HK-2 (cell line): ENCODE results near the gene ANKRD29.
"Not testable (repeated sequence)": the region's sequence is repeated elsewhere in the genome, so short reads cannot be mapped to it uniquely, and the experiment has no call there.

ENCODE experiments used
- DNase-seq: peaks from one replicate; pipeline ENCODE4 v3.0.0-alpha.2; 2018; ENCODE audit not compliant: unreplicated experiment

Gene ANKRD29

GRCh38 chr18:23645568-23646175 lies 17.0 kb downstream of the ANKRD29 start:
- DNase-seq = no peak

DNA sequence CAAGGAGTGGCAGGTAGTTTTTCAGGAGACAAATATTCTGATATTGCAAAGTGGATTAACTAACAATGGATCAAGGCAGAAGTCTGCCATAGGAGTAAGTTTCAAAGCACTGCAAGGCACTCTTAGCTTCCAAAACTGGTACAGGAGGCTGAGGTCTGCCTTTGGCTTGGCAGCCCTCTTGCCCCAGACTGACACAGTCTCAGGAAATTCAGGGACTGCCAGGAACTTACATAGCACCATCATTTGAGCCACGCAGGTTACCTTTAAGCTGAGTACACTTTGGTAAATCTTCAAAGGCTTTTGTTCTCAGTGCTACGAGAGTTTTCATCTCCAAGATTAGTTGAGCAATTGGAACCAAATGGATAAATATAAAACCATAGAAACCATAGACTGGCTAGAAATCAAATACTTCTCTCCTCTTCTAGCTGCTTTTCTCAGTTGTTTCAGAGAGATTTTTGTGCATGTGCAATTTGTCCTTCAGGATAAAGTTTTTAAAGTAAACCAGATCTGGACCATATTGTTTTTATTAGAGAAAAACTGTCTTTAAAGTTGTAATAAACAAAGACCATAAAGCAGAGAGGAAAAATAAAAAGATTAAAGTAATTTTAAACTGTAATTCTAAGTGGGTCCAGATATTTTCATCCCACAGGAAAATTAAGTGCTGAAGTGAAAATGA lies 18.8 kb downstream of the ANKRD29 start:
- DNase-seq = no peak

DNA sequence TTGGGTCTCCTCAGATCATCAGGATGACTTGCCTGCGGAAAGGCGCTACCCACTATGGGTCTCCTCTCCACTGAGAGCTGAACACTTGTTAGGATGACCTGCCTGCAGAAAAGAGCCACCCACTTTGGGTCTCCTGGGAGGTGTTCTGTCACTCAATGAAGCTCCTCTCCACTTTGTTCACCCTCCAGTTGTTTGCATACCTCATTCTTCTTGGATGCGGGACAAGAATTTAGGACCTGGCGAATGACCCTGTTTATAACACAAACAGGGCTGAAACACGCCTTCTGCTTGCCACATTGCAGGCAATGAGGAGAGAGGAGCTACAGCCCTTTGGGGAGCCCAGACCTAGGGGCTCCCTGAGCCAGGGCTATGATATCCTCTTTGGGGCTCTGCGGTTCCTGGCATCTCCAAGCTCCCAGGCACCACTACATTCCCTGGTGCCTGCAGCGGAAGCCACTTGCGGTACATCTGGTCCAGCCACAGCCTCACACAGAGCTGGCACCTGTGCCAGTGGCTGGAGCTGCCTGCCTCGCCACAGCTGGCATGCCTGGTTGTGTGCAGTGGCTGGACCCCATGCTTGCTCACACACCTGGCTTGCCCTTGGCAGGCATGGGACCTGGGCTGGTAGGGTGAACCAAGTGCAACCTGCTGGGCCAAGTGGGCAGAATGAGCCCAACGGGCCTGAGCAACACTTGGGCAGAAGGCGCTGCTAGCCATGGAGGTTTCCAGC lies 20.6 kb downstream of the ANKRD29 start:
- DNase-seq = no peak

GRCh38 chr18:23641143-23641720 lies 21.5 kb downstream of the ANKRD29 start:
- DNase-seq = no peak

GRCh38 chr18:23640052-23640451 lies 22.7 kb downstream of the ANKRD29 start:
- no peak for DNase-seq

GRCh38 chr18:23636433-23636832 lies 26.3 kb downstream of the ANKRD29 start:
- DNase-seq = not testable (repeated sequence)

- DNase-seq = no peak
Observed at GRCh38 chr18:23636071-23636399, 26.7 kb downstream of the ANKRD29 start.

DNA sequence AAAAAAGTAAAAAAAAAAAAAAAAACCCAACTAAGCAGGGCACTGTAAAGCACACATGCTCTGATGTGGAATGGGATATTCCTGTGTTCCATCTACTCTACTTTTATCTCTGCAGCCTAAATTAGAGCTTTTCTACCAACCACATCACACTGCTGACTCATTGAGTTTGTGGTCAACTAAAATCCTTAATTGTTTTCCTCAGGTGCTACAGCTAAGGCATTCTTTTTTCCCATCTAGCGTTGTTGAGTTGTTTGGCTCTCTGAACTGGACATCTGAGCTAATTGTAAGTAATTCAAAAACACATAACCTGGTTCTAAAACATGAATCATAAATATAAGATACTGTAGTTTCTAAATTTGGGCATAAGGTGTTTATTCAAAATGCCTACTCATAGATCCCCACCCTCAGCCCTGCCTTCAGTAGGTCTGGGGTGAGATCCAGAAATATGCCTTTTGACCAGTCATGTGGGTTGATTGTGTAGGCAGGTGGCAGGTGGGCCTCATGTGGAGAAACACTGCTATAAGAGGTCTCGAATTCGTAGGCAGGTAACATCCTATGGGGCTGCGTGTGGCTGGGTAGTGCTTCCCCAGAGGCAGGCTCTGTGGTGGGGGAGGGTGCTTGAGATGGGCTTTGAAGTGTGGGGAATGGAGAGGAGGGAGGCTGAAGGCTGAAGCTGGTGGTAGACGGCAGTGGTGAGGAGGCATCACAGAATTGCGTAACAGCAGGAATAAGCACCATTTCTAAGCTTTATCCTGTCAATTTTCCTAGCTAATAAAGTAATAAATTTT lies 27.2 kb downstream of the ANKRD29 start:
- no peak for DNase-seq

GRCh38 chr18:23634692-23635091 lies 28.0 kb downstream of the ANKRD29 start:
- no peak for DNase-seq

DNA sequence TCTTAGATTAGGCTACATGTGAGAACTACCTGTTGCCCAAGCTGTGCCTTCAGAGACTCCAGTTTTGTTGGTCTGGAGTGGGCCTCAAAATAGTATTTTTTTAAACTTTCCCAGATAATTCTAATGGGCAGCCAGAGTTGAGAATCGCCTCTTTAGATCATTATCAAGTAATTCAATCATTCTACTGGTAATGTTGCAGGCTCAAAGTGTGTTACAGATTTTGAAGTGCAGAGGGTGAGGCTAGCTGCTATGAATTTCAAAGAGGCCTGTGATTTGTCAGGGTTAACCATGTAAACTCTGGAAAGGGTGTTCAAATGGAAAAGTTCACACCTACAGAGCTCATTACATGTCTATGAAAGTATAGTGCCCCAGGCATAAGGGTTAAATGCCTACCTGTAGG lies 30.1 kb downstream of the ANKRD29 start:
- no peak for DNase-seq

GRCh38 chr18:23631746-23632145 lies 31.0 kb downstream of the ANKRD29 start:
- DNase-seq = no peak

GRCh38 chr18:23631312-23631711 lies 31.4 kb downstream of the ANKRD29 start:
- DNase-seq = no peak

GRCh38 chr18:23629444-23629946 lies 33.2 kb downstream of the ANKRD29 start:
- peak; percentile 39 for DNase-seq

GRCh38 chr18:23627970-23628369 lies 34.7 kb downstream of the ANKRD29 start:
- DNase-seq = no peak

- peak; percentile 27 for DNase-seq
Observed at GRCh38 chr18:23627321-23627720, 35.4 kb downstream of the ANKRD29 start.

DNA sequence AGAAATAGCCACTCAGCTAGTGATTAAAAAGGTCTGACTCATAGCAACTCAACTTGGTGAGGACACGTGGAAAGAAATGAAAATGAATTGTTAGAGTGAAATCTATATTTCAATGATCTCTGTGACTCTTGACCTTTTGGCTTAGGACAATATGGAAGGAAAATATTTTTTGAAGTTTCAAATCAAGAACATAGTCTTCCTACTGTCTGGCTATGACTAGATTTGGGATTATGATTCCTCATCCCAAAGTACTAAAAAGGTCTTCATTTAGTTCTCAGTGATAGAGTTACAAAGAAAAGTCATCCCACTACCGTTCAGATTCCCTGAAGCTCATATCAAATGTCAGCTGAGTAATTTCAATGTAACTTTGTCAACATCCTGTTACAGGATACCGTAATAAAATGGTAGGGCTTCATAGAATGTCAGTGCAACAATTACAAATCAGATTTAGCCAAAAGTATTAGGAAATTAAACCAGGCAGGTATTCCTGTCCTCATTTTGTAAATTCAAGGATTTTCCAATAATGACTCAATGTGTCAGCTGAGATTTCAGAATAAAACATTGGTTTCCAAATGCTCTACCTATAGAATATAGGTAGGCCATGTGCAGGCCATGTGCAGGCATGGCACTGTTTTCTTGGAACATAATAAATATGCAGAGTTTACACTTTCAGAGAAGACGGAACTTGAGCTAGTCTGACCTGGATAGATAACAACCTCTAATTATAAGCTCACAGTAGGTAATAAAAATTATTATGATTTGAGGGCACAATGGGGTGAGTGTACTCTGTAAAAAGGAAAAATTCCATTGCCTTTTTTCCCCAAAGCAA lies 36.0 kb downstream of the ANKRD29 start:
- no peak for DNase-seq

DNA sequence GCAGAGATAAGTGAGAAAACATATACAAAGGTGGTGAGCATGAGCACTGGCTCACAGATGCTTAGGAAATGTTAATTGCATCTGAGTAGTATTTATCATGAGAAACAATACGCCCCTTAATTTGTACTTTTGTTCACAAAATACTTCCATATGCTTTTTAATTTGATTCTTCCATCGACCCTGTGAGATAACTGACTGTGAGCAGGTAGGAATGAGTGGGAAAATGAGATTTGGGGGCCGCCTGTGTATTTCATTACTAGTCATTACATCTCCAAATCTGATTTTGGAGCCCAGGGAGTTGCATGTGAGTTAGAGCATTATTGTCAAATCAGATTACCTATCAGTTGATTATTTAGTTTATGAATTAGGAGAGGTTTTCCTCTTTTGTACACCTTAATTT lies 39.7 kb downstream of the ANKRD29 start:
- no peak for DNase-seq

GRCh38 chr18:23619388-23619881 lies 43.3 kb downstream of the ANKRD29 start:
- no peak for DNase-seq

GRCh38 chr18:23618862-23619387 lies 43.8 kb downstream of the ANKRD29 start:
- DNase-seq = no peak

DNA sequence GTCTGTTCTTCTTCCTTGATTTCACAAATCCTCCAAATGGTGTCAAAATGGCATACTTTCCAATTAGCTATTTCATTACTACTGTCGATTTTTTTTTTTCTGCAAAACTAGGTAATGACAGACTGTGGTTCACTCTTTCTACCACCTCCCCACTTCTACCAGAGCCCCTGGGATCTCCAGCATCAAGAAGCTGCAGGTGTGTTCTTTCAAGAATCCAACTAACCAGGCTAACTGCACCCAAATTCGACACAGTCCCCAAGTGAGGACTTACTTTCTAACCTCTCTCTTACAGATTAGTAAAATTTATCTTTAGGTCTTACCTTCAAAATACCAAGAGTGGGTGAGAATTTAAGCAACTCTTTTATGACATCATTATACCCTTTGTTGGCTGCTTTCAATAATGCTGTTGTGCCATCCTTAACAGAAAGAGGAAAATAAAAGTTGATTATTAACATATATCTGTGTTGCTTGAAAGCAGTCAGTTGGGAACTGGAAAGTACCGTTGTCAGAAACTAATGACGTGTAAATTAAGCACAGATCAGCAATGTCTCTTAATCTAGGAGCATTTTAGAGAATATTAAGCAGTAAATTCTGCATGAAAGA lies 45.2 kb downstream of the ANKRD29 start:
- DNase-seq = no peak
